LNCAP (cell line): ENCODE results near the gene SLC24A4.

Source experiments
- TF ChIP-seq, protein P1 (sequence below): fragments of 450-650 bp; IDR thresholded peaks from 2 replicates; pipeline ENCODE4 v1.5.1; 2017; ENCODE audit warnings: mild to moderate bottlenecking

Gene SLC24A4

DNA sequence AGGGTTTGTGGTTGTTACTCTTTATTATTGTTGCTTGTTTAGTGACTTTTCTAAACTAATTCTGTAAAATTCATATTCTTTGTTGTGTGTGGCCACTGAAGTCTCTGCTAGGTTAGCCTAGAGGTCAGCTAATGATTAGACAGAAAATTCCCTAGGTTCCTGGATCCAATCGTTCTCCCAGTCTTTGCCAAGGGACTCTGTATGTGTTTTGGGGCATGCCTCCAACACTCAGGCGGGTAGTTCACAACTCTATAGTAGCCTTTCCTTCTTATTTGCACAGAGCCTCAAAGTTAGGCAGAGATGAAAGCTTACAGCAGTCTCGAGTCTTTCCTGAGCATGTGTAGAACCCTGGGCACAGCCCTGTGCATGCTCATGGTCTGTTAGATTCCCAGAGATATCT lies 157.9 kb downstream of the SLC24A4 start:
- TF ChIP-seq, protein P1, sequence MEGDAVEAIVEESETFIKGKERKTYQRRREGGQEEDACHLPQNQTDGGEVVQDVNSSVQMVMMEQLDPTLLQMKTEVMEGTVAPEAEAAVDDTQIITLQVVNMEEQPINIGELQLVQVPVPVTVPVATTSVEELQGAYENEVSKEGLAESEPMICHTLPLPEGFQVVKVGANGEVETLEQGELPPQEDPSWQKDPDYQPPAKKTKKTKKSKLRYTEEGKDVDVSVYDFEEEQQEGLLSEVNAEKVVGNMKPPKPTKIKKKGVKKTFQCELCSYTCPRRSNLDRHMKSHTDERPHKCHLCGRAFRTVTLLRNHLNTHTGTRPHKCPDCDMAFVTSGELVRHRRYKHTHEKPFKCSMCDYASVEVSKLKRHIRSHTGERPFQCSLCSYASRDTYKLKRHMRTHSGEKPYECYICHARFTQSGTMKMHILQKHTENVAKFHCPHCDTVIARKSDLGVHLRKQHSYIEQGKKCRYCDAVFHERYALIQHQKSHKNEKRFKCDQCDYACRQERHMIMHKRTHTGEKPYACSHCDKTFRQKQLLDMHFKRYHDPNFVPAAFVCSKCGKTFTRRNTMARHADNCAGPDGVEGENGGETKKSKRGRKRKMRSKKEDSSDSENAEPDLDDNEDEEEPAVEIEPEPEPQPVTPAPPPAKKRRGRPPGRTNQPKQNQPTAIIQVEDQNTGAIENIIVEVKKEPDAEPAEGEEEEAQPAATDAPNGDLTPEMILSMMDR, result no peak

GRCh38 chr14:92481386-92481785 lies 158.4 kb downstream of the SLC24A4 start:
- TF ChIP-seq, protein P1, result no peak

DNA sequence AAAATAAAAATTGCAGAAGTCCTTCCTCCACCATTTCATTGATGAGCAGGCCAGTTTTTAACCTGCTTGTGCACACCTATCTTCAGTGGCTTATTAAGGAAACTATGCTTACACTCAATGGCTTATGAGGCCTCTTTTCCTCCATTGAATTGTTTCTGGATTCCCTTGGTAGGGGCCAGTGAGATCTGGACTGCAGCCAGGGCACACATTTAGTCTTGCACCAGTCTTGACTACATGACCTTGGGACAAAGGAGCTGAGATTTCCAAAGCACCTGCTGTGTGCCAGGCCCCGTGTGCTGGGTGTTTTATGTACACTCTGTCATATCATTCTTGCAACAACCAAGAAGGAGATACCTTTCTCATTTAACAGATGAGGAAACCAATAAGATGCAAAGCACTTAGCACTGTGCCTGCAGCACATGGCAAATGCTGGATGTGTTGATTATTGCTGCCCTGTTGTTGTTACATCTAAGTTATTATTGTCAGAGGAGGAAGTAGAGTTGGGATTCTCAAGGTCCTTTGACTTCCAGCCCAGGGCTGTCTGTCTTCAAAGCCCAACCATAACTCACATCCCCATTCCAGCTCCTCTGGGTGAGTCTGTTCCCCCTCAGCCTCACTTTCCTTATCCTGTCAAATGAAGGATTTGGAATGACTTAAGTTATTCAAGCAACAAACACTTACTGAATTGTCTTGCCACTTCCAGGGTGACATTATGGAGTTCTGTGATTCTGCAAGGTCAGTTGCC lies 159.0 kb downstream of the SLC24A4 start:
- TF ChIP-seq, protein P1, result no peak

DNA sequence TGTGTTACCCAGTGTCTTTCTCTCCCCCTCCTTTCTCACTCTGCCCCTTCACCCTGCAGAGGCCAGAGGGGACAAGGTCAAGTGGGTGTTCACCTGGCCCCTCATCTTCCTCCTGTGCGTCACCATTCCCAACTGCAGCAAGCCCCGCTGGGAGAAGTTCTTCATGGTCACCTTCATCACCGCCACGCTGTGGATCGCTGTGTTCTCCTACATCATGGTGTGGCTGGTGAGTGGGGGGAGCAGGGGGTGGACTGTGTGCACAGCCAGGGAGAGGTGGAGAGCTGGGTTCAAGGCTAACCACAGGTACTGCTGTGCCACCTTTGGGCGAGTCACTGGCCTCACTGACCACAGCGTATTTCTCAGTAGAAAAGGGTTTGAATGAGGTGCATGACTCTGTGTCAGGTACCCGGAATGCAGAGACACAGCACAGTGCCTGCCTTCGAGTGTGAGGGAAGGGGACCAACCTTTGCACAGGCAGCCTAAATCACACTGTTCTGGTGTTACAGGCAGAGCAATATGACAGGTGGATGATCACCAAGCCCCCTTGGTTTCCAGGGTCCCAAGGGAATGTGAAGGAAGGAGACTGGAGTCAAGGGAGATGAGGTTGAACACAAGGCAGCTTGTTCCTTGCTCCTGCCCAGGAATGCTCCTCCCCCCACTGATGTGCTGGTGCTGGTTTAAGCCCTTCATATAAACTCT lies 159.8 kb downstream of the SLC24A4 start:
- TF ChIP-seq, protein P1, result no peak

DNA sequence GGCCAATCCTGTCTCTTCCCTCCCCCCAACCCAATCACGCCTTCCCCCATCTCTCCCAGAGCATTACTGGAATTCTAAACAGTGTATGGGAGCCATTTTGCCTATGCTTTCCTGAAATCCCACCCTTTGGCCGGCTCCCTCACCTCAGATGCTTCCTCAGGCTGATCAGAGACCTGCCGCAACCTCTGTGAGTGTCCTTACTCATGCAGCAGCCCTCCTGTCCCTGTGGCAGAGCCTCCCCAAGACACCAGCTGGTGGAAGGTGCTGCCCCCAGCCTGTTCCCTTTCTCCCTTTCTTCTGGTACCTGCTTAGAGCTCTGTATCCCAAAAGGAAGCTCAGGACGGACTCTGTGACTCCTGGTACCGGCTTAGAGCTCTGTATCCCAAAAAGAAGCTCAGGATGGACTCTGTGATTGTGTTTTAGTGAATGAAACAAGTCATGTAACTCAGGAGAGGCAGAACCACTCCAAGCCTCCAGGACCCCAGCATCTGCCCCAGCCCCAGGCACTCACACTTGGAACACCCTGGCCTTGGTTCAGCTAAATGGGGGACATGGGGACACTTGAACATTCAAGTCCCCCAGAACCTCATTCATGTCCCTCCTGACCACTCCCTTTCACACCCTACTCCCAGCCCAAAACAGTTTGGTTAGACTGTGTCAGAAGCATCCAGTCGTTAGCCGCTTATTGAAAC lies 161.3 kb downstream of the SLC24A4 start:
- TF ChIP-seq, protein P1, result no peak

DNA sequence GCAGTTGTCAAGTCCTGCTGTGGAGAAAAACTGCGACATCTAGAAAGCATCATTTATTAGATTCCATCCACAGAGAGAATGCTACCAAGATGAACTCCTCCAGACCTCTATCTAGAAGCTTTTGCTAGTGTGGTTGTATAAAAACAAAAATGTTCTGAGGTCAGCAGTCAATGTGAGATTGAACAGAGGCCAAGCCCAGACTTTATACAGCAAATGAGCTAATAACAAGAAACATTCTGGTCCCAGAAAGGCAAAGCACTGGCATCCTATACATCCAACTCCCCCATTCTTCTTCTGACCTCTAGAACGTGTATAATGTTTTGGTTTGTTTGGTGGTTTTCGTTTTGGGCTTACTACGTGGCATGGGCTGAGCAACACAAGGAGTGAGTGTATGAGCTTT lies 163.9 kb downstream of the SLC24A4 start:
- TF ChIP-seq, protein P1, result no peak

DNA sequence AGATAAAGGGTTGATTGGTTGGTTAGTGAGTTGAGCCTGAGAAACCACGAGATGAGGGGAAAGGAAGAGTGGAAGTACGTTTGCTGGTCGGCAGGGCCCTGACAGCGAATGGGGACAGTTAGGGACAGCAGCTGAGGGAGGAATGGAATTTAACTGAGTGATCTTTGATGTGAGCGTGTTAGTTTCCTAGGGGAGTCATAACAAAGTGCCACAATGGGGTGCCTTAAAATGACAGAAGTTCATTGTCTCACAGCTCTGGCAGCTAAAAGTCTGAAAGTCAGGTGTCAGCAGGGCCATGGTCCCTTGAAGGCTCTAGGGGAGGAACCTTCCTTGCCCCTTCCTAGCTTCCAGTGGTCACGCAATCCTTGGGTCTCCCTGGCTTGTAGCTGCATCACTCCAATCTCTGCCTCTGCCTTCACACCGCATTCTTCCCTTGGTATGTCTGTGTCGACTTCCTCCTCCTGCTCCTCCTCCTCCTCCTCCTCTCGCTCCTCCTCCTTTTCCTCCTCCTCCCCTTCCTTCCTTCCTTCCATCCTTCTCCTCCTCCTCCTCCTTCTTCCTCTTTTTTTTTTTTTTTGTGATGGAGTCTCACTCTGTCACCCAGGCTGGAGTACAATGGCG lies 164.7 kb downstream of the SLC24A4 start:
- TF ChIP-seq, protein P1, result no peak
